Keratinocyte (primary cell): ENCODE data around the gene BANP. TPM values are rescaled to one million over a fixed set of nuclear protein-coding genes. Genes with fewer than 3 reads are reported as not detected.

ENCODE experiments used
- DNase-seq: peaks from one replicate; pipeline ENCODE4 v3.0.0-alpha.2; 2011; ENCODE audit warnings: low read depth, missing footprints, low spot score
- FAIRE-seq: peaks from 2 replicates; lab custom pipeline; 2011; peaks lifted over from hg19 to GRCh38; lab: Jason Lieb, UNC
- H2AFZ ChIP-seq: 2 replicates; pipeline ENCODE4 v1.6.0; 2012; ENCODE audit warnings: low read length, control low read depth, inconsistent platforms; ENCODE audit not compliant: control insufficient read depth
- H3K27ac ChIP-seq: 2 replicates; pipeline ENCODE4 v1.5.1; 2011; ENCODE audit warnings: low read length; ENCODE audit not compliant: control insufficient read depth, insufficient read depth
- H3K27me3 ChIP-seq: 3 replicates; pipeline ENCODE4 v1.6.0; 2011; ENCODE audit warnings: low read length; ENCODE audit not compliant: control insufficient read depth, insufficient read depth; ENCODE audit errors: extremely low read depth
- H3K36me3 ChIP-seq, 2 experiments: 2 replicates in 1 of 2; 3 replicates in 1 of 2; pipeline ENCODE4 v1.5.1; 2011; ENCODE audit warnings: low read length in 2 of 2, mild to moderate bottlenecking in 1 of 2; ENCODE audit not compliant: control insufficient read depth in 2 of 2, insufficient read depth in 2 of 2; ENCODE audit errors: extremely low read depth in 1 of 2
- H3K4me1 ChIP-seq: 3 replicates; pipeline ENCODE4 v1.5.1; 2011; ENCODE audit warnings: low read length; ENCODE audit not compliant: control insufficient read depth, insufficient read depth; ENCODE audit errors: extremely low read depth
- H3K4me2 ChIP-seq: 3 replicates; pipeline ENCODE4 v1.6.0; 2011; ENCODE audit warnings: low read depth, low read length; ENCODE audit not compliant: control insufficient read depth, insufficient read depth; ENCODE audit errors: extremely low read depth
- H3K4me3 ChIP-seq, 3 experiments: fragments of 200-600 bp in 1 of 3; sonication (generic) in 1 of 3; 2 replicates in 2 of 3; 3 replicates in 1 of 3; pipeline ENCODE4 v1.5.1; 2011 to 2016; ENCODE audit warnings: low read length in 3 of 3, mild to moderate bottlenecking in 3 of 3, control low read depth in 2 of 3, inconsistent platforms in 1 of 3, low read depth in 1 of 3, mixed read lengths in 1 of 3, mixed run types in 1 of 3, moderate library complexity in 1 of 3; ENCODE audit not compliant: control insufficient read depth in 2 of 3, insufficient read depth in 2 of 3; ENCODE audit errors: extremely low read depth in 1 of 3
- H3K79me2 ChIP-seq: 2 replicates; pipeline ENCODE4 v1.6.0; 2012; ENCODE audit warnings: low read length; ENCODE audit not compliant: control insufficient read depth, insufficient read depth
- H3K9ac ChIP-seq: 3 replicates; pipeline ENCODE4 v1.6.0; 2011; ENCODE audit warnings: low read length; ENCODE audit not compliant: control insufficient read depth, insufficient read depth; ENCODE audit errors: extremely low read depth
- H3K9me1 ChIP-seq: 3 replicates; pipeline ENCODE4 v1.6.0; 2011; ENCODE audit warnings: low read length; ENCODE audit not compliant: control insufficient read depth, insufficient read depth; ENCODE audit errors: extremely low read depth
- H3K9me3 ChIP-seq: 2 replicates; pipeline ENCODE4 v1.5.1; 2012; ENCODE audit warnings: low read depth, low read length; ENCODE audit not compliant: control insufficient read depth
- H4K20me1 ChIP-seq: 3 replicates; pipeline ENCODE4 v1.6.0; 2011; ENCODE audit warnings: low read length; ENCODE audit not compliant: control insufficient read depth, insufficient read depth; ENCODE audit errors: extremely low read depth
- CTCF ChIP-seq, 3 experiments: IDR thresholded peaks in 1 of 3; conservative IDR thresholded peaks in 1 of 3; optimal IDR thresholded peaks in 1 of 3; 2 replicates in 2 of 3; 3 replicates in 1 of 3; pipeline versions ENCODE3 to v1.5.1; 2011; ENCODE audit warnings: low read length in 3 of 3, mild to moderate bottlenecking in 3 of 3, moderate library complexity in 2 of 3, control low read depth in 1 of 3, inconsistent platforms in 1 of 3; ENCODE audit not compliant: insufficient read depth in 2 of 3; ENCODE audit errors: extremely low read depth in 1 of 3
- EZH2 ChIP-seq: IDR thresholded peaks from one replicate; pipeline ENCODE4 v1.6.1; 2012; ENCODE audit warnings: inconsistent platforms, mild to moderate bottlenecking, low read length, moderate library complexity
- dilution Hi-C: fragments of 300-500 bp; cut with MboI; formaldehyde crosslinking; loops from one replicate; pipeline ENCODE4 v1.7.0; 2020; ENCODE audit warnings: low sequenced_read_pairs; ENCODE audit not compliant: extremely low pct_ligation_motif_present
- polyA plus RNA-seq, 5 experiments: library from polyadenylated mRNA; depleted of rRNA in 3 of 5; stranded (reverse) in 3 of 5; stranded (forward) in 1 of 5; unstranded in 1 of 5; fragments of >200 nt; gene quantifications; 1 replicate in 1 of 5; 2 replicates in 3 of 5; 3 replicates in 1 of 5; pipeline versions ENCODE4 v1.2.1 to v1.2.3, GENCODE V29; 2011 to 2012; ENCODE audit warnings: missing spikeins in 2 of 5, low read depth in 1 of 5, low replicate concordance in 1 of 5

BANP gene
- polyA plus RNA-seq, 1 donor (not counting 4 experiments of a cell fraction or from before 2014, with no cell fraction given): 10.8 TPM

GRCh38 chr16:88073201-88073721 is 122.0 kb downstream of the BANP start:
- H4K20me1 ChIP-seq: no peaks in the 10 kb centered on the region
- dilution Hi-C loops: no loop called here
- H3K9ac ChIP-seq: no peak overlapping the region
- H3K9me3 ChIP-seq: no peaks in the 10 kb centered on the region
- H3K4me3 ChIP-seq: no peak overlapping the region
- DNase-seq (no peak), FAIRE-seq (no peak)
- H3K4me2 ChIP-seq: no peak overlapping the region
- H2AFZ ChIP-seq: no peak overlapping the region
- H3K9me1 ChIP-seq: no peaks in the 10 kb centered on the region
- H3K36me3 ChIP-seq: peaks cover 2 to 7% of the 10 kb centered on the region in 2 experiments
- no peaks in the 10 kb centered on the region for H3K79me2 ChIP-seq
- H3K4me1 ChIP-seq: no peaks in the 10 kb centered on the region
- no peaks in the 10 kb centered on the region for H3K27me3 ChIP-seq
- TF ChIP-seq EZH2 (no peak), CTCF (optimal IDR thresholded peaks at IDR 0.05 in 1 of 3, IDR thresholded peaks at IDR 0.05 in 1 of 3, conservative IDR thresholded peaks at IDR 0.05 in 1 of 3; ENCODE audit: extremely low read depth in 1 of 3, insufficient read depth in 2 of 3, low read length in 3 of 3) (no peak)
- no peak overlapping the region for H3K27ac ChIP-seq

GRCh38 chr16:88074041-88074440 is 122.8 kb downstream of the BANP start:
- H3K4me1 ChIP-seq: no peaks in the 10 kb centered on the region
- no peak overlapping the region for H3K4me3 ChIP-seq
- FAIRE-seq (no peak), DNase-seq (no peak)
- H3K27me3 ChIP-seq: no peaks in the 10 kb centered on the region
- H3K36me3 ChIP-seq: peaks cover 2 to 7% of the 10 kb centered on the region in 2 experiments
- H3K9ac ChIP-seq: no peak overlapping the region
- TF ChIP-seq CTCF (optimal IDR thresholded peaks at IDR 0.05 in 1 of 3, IDR thresholded peaks at IDR 0.05 in 1 of 3, conservative IDR thresholded peaks at IDR 0.05 in 1 of 3; ENCODE audit: extremely low read depth in 1 of 3, insufficient read depth in 2 of 3, low read length in 3 of 3): no peak
- no peak for TF ChIP-seq EZH2
- dilution Hi-C loops: no loop called here
- no peaks in the 10 kb centered on the region for H4K20me1 ChIP-seq
- no peak overlapping the region for H3K4me2 ChIP-seq
- H3K9me1 ChIP-seq: no peaks in the 10 kb centered on the region
- H3K9me3 ChIP-seq: no peaks in the 10 kb centered on the region
- H3K79me2 ChIP-seq: no peaks in the 10 kb centered on the region
- H2AFZ ChIP-seq: no peak overlapping the region
- no peak overlapping the region for H3K27ac ChIP-seq
